Astrocyte of the spinal cord (primary cell): Measurements from ENCODE around the gene APOBEC3A.
"Not testable (repeated sequence)": the region's sequence is repeated elsewhere in the genome, so short reads cannot be mapped to it uniquely, and the experiment has no call there.

Experiments
- DNase-seq: peaks from one replicate; pipeline ENCODE4 v3.0.0; 2011; ENCODE audit warnings: low read depth, low spot score
- H3K4me3 ChIP-seq: 2 replicates; pipeline ENCODE4 v1.5.1; 2011; ENCODE audit warnings: low read depth, mild to moderate bottlenecking, low read length, moderate library complexity
- CTCF ChIP-seq: IDR thresholded peaks from 2 replicates; pipeline ENCODE4 v1.5.1; 2012; ENCODE audit warnings: low read depth, mild to moderate bottlenecking, low read length, inconsistent platforms
- in situ Hi-C: cut with HindIII; loops from 2 replicates; pipeline ENCODE4 v1.10.0; 2017; ENCODE audit warnings: low sequenced_read_pairs

Gene APOBEC3A

DNA sequence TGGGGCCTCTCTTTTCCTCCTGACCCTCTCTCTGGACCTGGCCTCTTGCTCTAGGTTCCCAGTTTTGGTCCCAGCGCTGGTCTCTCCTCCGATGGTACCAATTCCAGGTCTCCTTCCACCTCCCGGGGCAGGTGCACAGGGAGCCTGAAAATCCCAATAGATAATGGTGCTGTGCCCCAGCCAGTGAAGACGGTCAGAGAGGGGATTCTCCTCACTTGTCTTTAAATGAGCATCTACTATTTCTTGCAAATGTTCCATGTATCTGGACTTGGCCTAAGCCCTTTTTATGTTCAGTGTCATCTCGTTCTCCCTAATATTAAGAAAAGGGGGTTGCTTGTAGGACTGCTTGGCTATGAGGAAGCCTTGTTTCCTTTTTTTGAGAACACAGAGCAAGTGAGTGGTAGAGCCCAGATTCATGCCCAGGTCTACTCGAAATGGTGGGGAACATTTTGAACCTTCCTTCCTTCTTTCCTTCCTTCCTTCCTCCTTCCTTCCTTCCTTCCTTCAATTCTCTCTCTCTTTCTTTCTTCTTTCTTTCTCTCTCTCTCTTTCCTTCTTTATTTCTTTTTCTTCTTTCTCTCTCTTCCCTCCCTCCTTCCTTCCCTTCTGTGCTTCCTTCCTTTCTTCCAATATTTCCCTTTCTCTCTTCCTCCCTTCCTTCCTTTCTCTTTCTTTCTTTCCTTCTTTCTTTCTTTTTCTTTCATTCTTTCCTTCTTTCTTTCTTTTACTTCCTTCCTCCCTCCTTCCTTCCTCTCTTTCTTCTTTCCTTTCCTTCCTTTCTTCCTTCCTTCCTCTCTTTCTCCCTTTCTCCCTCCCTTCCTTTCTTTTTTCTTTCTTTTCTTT lies 620 bp downstream of the APOBEC3A start:
- DNase-seq: no peak
- in situ Hi-C loops: no loop called here
- H3K4me3 ChIP-seq: no peak overlapping the region
- no peak for TF ChIP-seq CTCF

- DNase-seq, in situ Hi-C loops, H3K4me3 ChIP-seq: not testable (repeated sequence)
These were observed 1.2 kb downstream of the APOBEC3A start for GRCh38 chr22:38958651-38958943.

GRCh38 chr22:38959590-38959989 lies 2.2 kb downstream of the APOBEC3A start:
- no peak for TF ChIP-seq CTCF
- H3K4me3 ChIP-seq: no peak overlapping the region
- no peak for DNase-seq
- in situ Hi-C loops: no loop called here

GRCh38 chr22:38960673-38961072 lies 3.3 kb downstream of the APOBEC3A start:
- in situ Hi-C loops, H3K4me3 ChIP-seq, DNase-seq: not testable (repeated sequence)

DNA sequence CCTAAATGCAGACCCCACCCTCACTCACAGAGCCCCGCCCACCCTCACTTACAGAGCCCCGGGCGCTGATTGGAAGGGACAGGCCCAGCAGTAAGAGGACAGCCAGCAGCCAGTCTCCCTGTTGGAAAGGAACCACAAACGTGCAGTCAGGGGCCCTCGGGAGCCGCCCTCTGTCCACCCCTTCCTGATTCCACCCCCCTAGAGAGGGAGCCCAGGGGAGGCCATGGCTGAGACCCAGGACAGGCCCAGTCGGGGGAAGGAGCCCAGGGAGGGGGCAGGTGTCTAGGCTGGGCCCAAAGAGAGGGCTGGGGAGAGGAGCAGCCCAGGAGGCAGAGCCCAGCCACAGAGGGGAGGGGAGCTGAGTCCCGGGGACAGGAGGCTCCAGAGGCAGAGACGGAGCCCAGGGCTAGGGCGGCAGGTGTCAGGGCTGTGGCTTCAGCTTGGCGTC lies 5.9 kb downstream of the APOBEC3A start:
- in situ Hi-C loops, H3K4me3 ChIP-seq, DNase-seq: not testable (repeated sequence)

DNA sequence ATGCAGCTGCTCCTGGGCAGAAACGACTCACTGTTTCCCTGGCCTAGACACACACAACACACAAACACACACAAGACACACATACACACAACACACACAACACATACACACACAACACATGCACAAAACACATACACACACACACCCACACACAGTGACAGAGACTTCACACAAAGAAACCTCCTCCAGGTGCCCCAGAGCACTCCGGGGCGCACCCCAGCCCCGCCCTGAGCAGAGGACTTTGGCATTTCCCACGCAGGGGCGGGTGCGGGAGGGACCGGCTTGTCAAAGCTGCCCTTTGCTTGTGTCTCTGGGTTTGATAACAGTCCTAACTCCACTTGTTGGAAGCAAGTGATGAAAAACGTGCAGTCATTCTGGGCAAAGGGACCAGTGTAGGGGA lies 6.5 kb downstream of the APOBEC3A start:
- H3K4me3 ChIP-seq: no peak overlapping the region
- in situ Hi-C loops: no loop called here
- DNase-seq: no peak
- no peak for TF ChIP-seq CTCF

- in situ Hi-C loops: no loop called here
- no peak for TF ChIP-seq CTCF
- no peak for DNase-seq
- no peak overlapping the region for H3K4me3 ChIP-seq
These were observed 6.9 kb downstream of the APOBEC3A start for GRCh38 chr22:38964306-38964705.

DNA sequence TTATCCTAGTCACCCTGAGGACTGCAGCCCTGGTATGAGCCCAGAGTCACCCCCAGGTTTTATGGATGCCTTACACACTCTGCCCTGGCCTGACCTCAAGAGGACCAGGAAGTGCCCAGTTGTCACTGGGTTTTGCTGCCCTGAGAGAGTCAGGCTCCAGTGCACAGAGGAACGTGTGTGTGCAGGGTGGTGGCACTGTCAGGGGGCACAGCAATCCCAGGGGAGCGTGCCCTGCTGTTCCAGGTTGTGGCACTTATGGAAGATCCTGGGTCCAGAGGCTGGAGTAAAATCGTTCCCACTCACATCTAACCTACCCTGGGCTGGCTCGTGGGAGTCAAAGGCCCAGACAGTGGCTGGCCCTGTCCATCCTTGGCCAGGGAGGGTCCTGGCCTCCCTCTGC lies 7.6 kb downstream of the APOBEC3A start:
- H3K4me3 ChIP-seq: no peak overlapping the region
- no peak for TF ChIP-seq CTCF
- in situ Hi-C loops: no loop called here
- DNase-seq: no peak
